GM19023 (cell line): Measurements from ENCODE around the gene ARHGAP22.

ENCODE experiments used
- ATAC-seq: cut with Tn5 transposase; IDR thresholded peaks from one replicate; pipeline ENCODE4 v1.9.1; 2021; ENCODE audit warnings: mild to moderate bottlenecking, moderate library complexity; ENCODE audit not compliant: unreplicated experiment

Gene ARHGAP22

DNA sequence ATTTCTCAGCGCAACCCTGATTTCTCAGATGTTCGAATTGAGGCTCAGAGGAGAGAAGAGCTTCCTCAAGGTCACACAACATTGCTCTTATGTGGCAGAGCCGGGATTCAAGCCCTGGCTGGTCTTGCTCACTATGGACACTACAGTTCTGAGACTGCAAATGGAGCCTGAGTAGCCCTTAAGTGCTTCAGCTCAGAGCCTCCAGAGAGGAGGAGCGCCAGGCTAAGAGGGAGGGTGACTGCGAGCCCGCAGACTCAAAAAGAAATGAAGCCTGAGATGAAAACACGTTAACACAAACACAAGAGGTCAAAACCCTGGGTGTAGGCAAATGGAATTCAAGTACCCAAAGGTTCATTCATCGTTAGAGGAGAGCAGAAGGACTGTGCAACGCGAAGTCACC, 13.9 kb downstream of the ARHGAP22 start:
- ATAC-seq = no peak

DNA sequence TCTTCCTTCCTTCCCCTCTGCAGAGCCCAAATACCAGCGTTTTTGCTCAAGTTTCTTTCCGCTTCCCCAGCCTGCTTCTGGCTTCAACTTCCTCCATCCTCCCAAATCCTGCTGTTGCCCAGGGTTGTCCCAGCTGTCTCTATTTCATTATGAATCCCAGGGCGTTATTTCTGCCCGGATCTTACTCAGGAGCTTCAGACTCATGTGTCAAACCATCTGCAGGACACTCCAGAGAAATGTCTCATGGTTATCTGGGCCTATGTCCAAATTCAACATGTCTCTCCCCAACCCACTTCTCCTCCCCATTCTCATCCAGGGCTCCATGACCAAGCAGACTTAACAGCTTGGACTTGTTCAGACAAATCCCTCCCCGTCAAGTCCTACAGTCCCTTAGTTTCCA, 15.6 kb downstream of the ARHGAP22 start:
- ATAC-seq = no peak

DNA sequence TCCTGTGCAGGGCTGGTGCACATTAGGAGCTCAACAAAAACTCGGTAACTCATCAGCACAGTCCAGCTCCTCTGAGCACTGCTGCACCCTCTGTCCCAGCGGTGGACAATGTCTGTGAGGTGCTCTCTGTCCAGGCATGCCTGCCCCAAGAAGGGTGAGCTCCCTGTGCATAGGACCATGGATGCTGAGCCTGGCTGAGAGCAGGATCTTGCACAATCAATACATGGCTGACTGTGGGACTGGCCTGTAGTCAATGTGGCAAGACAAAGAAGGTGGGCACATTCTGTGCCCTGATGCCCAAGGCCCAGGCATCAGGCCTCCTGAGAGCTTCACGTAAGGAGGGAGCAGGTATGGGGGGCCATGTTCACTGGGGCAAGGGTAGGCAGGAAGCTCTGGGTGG, 17.1 kb downstream of the ARHGAP22 start:
- no peak for ATAC-seq

DNA sequence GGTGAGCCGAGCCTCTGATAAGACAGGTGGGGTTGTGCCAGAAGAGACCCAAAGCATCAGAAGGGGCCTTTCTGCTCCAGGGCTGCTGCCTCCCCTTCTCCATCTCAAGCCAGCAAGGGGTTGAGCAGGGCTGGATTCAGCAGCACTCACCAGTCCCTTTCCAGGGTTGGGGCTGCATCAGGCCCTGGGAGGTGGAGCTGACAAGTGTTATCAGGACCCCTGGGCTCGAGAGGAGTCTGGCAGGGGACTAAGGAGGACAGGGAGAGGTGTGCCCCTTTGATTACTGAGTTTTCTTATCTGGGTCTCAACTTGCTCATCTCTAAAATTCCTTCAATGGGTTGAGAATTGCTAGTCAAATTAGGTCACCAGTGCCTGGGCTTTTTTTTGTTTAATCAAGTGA, 17.8 kb downstream of the ARHGAP22 start:
- no peak for ATAC-seq

DNA sequence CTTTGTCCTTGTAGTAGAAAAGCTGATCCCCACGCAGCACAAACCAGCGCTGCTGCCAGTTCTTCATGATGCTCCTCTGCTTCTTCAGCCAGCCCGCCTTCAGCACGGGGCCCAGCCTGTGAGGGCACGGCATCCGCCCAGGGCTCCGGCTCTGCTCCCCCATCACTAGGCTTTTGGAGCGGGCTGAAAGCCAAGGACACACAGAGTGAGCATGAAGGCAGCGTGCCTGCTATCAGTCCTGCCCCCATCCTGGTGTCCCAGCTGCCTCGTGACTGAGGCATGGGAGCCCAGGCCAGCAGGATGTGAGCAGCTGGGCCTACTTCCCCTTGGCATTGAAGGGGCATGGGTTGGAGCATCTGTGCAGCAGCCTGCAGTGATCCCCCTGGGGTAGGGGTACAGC, 21.9 kb downstream of the ARHGAP22 start:
- ATAC-seq = no peak

DNA sequence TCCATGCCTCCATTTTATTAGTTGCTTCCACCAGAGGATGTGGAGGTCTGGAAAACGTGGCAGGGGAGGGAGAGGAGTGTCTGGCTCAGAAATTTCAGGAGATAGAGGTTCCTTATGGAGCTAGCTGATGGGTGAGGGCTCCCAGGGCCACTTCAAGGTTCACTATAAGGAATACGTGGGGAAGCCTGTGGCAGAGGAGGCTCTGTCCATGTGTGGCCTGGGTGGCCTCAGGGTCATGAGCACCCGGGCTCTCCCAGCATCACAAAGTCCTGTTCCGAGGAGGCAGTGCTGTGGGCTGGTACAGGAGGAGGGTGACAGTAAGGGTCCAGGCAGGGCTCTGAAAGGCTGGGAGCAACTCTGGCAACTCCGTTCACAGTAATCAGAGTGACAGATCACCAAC, 24.6 kb downstream of the ARHGAP22 start:
- ATAC-seq = no peak

DNA sequence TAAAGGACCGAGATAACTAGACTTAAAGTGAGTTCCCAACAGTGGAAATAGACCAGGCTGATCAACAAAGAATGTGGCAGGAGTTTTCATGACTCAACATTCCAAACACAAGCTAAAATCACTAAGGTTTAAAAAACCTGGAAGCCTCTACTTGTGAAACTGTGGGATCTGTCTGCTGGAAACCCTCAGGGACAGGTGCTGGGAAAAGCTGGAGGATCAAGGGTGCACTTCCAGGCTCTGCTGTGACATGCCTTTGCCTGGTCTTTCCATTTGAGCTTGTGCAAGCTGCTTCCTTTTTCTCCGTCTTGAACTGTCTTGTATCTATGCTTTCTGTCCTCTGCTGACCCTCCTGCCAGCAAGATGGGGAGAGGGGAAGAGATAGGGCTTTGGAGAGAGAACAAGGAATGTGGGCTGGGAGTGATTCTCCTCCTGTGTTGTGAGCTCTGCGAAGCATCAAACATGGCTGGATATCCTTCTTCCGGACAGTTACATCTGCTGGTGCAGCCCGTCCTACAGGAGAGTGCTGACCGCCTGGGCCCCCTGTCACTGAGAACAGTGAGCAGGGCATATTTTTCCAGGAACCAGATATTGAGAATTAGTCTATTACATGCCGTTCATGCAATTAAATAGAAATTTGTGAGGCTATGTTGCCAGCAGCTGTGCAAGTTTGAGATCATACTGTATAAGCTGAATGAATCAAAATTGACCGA, 25.5 kb downstream of the ARHGAP22 start:
- ATAC-seq = no peak

DNA sequence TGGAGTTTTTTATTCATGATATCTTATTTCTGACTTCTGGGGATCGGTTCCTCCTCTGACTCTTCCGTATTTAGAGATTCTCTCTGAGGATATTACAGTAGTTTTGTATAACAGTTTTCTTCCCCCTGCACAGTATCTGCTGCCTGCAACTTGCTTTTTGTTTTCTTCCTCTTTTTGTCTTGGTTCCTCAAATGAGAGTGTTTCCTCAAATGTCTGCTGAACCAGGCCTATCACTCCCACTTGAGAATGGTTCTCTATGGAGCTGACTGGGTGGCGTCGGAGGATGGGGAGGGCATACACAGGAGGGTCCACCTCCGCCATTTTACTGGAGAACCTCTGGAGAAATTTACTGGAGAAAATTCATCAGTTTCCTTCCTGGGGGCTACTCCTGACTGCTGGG, 27.7 kb downstream of the ARHGAP22 start:
- ATAC-seq = no peak

DNA sequence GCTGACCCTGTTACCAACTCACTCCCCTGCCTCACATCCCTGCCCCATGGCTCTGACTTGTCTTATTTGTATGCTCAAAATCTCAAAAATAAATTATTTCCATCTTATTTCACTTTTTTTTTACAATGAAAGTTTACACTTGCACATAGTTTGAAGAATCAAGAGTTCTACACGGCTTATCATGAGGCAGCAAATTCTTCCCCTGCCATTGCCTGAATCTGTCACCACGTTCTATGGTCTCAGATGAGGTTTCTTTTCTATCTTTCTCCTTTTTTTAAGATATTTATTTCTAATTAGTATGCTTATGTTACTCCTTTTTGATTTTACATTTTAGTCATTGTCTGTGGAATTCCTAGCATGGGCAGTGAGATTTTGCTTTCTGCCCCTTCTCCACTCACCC, 28.4 kb downstream of the ARHGAP22 start:
- ATAC-seq = no peak

DNA sequence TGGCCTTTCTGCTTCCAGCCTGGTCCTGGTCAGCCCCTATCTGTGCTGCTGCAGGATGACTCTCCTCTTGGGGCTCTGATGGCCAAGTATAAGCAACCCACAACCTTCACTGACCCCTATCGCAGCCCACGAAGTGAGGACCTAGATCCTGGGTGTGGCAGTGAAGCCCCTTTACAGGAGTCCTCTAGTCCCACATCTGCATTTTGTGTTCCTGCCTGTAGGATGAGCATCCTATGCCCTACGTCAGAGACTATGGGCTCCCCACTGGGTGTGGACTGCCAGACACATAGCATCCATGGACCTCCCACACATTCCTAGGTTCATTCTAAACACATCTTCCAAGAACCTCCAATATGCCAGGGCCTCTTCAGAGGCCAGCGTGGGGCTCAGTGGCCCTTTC, 29.0 kb downstream of the ARHGAP22 start:
- ATAC-seq = no peak

DNA sequence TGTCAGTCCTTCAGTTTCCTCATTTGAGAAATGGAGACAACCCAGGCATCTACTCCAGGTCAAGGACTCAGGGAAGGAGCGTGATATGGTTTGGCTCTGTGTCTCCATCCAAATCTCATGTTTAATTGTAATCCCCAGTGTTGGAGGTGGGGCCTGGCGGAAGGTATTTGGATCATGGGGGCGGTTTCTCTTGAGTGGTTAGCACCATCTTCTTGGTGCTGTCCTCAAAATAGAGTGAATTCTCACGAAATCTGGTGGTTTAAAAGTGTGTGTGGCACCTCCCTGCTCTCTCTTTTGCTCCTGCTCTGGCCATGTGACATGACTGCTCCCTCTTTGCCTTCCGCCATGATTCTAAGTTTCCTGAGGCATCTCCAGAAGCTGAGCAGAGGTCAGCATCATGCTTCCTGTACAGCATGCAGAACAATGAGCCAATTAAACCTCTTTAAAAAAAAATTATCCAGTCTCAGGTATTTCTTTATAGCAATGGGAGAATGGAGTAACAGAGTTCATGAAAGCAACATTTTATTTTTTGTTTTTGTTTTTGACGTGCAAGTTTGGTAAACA, 30.0 kb downstream of the ARHGAP22 start:
- no peak for ATAC-seq

DNA sequence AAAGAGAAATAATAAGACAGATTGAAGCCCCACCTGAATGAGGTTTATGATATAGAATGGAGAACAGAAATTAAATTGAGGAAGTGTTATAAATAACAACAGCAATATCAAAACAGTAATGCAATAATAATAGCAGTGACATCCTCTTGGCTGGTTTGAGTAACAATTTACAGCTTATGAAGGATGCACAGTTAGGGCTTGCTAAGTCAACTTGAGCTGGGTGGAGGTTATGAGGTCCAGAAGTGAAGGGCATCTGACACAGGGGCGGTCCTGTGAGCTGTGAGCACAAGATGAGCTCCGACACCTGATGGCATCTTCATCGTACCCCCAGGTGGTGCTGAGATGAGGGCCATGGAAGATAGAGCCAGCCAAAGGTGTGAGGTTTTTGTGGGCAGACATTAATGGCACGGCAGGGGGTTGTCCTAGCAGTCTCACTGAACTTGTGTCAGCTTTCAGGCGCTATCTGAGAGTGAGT, 30.5 kb downstream of the ARHGAP22 start:
- no peak for ATAC-seq

DNA sequence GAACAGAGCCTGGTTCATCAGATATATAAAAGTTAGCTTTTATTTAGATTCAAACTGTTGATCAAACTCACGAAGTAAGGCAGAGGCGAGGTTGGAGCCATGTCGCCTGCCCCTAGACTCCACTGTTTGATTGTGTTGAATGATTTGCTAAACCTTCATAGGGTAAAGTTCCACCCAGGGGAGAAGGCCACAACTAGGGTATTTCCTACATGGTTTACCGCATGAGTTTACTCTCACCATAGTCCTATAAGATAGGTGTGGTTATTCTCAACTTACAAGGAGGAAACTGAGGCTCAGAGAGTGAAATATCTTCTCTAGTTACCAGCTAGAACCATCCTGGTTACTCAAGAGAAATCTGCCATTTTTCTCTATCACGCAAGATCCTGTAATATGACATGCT, 31.8 kb downstream of the ARHGAP22 start:
- no peak for ATAC-seq

DNA sequence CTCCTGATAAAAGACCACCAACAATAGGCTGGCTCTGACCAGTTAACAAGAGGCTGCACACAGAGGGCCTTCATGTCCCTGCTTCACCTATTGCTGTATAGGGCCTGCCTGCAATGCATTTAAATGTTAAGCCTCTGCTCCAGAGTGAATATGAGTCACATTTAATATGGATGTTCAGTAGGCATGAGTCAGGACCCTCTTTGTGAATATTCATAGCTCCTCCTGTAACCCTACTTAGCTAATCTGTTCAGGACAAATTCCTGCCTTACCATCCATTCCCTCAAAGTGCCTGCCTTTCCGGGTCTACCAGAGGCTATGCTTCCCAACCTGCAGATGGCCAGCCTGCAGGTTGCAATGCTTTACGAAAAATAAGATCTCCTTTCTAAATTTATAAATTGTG, 32.5 kb downstream of the ARHGAP22 start:
- ATAC-seq = no peak

DNA sequence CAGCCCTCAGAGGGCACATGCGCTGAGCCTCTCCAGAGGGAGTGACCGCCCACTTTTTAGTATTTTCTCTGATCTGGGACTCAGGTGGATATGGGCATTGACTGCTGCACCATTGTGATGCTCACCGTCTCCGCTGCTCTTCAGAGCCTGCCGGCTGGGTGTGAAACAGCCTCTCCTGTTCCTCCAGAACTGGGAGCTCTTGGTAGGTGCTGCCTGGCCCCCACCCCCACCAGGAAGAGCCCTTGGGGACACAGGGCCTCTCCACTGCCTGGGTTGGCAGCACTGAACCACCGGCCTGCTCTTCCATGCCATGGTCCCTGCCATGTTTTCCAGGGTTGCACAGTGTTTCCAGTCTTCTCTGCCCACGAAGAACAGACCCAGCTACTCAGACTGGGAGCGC, 36.3 kb downstream of the ARHGAP22 start:
- ATAC-seq = no peak

DNA sequence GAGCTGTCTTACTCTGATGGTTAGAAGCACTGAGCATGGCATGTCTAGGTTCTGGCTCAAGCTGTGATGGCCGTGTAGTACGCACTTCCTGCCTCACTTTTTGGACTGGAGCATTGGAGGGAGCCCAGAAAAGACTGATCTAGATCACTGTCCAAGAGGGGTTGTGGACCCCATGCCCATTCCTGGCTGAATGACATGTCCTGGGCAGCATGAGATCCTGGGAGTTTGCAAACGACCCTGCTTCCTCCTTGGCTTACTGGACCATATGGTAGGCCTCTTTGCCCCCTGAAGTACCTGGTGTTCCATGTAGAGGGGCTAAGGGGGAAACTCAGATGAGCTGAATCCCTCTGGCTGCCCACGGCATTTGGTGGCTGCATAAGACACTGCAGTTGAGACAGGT, 36.7 kb downstream of the ARHGAP22 start:
- ATAC-seq = no peak

DNA sequence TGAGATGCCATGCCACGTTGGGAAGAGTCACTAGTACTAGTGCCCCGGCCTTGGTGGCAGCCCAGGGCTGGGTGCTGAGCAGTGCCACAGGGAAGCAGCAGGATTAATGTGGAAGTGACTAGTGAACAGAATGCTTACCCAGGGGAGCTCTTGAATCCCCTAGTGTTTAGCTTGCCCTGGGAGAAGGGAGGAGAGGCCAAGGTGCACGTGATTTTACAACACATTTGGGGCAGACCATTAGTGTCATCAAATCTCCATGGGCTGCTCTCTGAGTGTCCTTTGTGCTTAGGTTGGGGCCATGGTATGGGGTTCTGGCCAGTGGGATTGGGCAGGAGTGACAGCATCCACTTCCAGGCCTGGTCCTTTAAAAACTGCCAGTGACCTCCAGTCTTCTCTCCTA, 37.5 kb downstream of the ARHGAP22 start:
- ATAC-seq = no peak

DNA sequence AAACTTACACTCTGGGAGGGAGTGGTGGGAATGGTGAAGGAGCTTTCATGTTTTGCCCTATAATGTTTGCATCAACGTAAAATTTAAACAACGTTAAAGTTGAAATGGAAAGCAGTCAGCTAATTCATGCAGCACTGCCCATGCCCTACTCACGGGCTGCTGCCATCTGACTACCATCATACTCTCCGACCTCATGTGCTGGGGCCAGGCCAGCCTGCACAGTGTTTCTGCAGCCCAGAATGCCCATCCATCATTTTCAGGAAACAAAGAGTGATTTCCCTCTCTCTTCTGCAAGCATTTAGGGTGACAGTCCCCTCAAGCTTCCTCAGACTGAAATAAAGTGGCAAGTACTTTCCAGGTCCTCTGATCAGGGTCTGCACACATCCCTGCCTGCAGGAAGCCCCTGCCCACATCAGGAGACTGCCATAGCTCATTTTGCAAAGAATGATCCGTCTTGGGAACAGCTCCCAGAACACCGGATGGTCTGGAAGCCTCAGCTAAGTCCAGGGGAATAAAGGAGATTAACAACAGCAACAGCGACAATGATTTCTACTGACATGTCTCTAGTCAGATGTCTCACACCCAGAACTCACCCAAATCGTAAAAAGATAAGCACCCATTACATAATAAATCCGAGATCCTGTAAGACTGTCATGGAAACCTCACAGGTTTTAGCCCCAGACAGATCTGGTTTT, 40.3 kb downstream of the ARHGAP22 start:
- ATAC-seq = no peak

DNA sequence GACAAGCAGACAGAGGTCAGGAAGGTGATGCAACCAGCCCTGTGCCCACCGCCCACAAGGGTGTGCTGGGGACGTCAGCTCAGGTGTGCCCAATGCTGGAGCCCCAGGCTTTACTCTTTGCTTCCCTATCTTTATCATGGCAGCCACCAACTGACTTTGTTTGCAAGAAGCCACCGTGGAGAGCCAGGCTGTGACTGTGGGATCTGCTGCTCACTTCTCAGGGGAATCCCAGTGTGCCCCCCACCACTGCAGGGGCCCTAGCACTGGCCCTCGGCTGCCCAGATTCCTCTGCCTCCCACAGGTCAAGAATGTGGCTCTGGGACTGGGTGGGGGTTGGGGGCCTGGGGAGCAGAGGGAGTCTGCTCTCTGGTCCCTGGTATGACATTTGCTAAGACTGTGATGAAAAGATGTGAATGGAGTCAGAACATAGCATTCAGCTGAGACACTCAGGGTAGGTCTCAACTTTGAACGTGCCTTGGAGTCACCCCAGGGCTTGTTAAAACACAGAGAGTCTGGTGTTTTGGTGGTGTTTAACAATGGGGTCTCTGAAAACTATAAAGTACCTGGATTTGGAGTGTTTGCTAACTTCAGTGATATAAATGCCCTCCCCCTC, 47.3 kb downstream of the ARHGAP22 start:
- no peak for ATAC-seq

DNA sequence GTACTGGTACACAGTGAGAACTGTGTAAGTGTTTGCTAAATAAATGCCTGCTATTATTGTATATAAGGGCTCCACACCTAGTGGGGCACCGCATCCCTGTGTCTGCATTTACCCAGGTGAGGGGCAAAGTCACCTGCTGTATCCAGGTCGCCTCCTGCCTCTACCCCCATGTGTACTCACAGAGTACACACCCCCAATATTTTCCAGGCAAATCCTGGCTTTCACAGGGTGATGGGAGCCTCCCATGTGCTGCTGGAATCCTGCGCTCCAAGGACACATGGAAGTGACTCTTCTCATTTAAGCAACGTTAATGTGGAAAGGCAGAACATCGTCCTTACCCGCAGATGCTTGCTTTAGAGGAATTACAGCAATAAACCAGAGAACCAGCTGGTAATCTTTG, 48.2 kb downstream of the ARHGAP22 start:
- no peak for ATAC-seq

DNA sequence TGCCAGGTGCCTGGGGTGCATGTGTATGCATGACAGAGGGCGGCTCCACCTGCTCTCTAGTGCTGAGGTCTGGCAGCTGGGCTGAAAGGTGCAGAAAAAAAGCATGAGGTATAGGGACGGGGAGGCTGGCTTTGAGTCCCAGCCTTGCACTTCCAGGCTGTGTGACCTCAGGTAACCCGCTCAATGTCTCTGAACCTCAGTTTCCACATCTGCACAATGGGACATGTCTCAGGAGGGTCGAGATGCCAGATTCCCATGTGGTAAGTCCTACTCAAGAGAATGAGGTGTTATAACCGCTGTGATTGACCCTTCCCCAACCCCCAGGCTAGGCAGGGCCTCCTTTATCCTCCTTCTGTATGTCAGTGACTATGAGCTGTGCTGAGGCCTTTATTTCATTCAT, 48.8 kb downstream of the ARHGAP22 start:
- ATAC-seq = no peak
